ENCODE results near the gene JAZF1.

The JAZF1 gene

GRCh38 chr7:28180364-28181147 lies at the start of gene JAZF1:
Gene JAZF1, minus strand, starts transcription at chr7:28180795.
- peak; percentile 95 for DNase-seq

DNA sequence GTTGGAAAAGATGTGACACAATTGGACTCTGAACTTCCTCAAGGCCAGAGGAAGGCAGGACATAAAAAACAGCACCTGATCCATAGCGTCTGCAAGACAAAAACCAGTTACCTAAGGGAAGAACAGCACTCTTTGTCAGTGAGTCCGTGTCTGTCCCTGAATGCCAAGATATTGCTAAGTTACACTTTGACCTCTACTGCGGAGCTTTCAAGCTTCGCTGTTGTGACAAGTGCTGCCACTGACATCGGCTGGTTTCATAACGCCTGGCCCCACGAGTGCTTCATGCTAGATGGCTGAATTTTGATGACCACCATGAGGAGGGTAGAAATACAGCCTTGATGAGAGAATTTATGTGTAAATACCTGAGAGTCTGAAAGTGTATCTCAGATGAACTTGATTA lies 49.7 kb upstream of the JAZF1 start:
- no peak for DNase-seq

- no peak for DNase-seq
Observed at GRCh38 chr7:28228396-28228795, 47.8 kb upstream of the JAZF1 start.

- no peak for DNase-seq
Observed at GRCh38 chr7:28226003-28226402, 45.4 kb upstream of the JAZF1 start.

- peak; percentile 51 for DNase-seq
Observed at GRCh38 chr7:28225576-28225975, 45.0 kb upstream of the JAZF1 start.

- peak; percentile 24 for DNase-seq
Observed at GRCh38 chr7:28224675-28225074, 44.1 kb upstream of the JAZF1 start.

- DNase-seq, result no peak
Observed at GRCh38 chr7:28224172-28224571, 43.6 kb upstream of the JAZF1 start.

- no peak for DNase-seq
Observed at GRCh38 chr7:28222636-28223035, 42.0 kb upstream of the JAZF1 start.

DNA sequence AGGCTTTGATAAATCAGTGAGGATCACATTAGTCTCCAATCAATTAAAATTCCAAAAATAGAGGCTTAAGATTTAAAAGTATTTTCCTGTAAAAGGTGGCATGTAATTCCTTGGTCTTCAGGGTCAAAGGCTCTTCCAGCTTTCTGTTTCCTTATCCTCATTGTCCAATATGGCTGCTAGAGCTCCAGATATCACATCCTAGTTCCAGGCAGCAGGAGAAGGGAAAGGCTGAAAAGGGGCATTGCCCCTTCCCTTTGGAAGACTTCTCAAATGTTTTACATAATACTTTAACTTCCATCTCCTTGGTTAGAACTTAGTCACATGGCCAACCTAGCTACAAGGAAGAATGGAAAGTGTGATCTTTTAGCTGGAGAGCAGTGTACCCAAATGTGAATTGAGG lies 39.2 kb upstream of the JAZF1 start:
- no peak for DNase-seq

DNA sequence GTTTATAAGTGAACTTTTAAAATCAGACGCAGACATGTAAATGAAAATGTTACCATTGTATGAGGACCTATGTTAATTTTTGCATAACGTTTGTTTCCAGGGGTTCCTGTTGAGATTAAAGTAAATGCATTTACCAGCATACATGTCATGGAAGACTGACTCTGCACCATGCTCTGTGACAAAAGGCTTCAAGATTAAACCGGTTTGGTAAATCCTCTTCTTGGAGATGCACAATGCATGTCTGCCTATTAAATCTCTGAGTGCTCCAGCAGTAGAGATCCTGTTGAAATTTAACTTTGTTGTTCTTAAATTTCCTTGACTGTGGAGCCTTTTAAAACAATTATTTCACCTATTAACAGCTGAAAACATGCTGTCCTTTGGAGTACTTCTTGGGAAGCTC lies 36.5 kb upstream of the JAZF1 start:
- no peak for DNase-seq

GRCh38 chr7:28211006-28211405 lies 30.4 kb upstream of the JAZF1 start:
- DNase-seq, result no peak

DNA sequence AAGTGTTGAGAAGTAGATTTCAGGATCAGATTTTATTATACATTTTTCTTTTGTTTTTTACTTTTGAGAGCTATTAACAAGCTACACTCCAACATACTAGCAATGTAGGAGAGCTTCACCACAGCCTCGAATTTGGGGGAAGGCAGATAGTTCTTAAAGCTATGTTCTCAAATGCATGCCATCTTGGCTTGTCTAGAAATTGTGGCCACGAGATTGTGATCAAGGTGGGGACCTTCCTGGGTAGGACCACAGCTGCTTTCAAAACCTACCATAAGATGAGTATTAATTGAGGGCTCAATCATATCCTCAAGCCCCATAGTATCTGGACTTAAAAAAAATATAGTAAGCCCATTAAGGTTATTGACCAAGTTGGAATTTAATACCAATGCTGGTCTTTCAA lies 27.9 kb upstream of the JAZF1 start:
- DNase-seq, result no peak

DNA sequence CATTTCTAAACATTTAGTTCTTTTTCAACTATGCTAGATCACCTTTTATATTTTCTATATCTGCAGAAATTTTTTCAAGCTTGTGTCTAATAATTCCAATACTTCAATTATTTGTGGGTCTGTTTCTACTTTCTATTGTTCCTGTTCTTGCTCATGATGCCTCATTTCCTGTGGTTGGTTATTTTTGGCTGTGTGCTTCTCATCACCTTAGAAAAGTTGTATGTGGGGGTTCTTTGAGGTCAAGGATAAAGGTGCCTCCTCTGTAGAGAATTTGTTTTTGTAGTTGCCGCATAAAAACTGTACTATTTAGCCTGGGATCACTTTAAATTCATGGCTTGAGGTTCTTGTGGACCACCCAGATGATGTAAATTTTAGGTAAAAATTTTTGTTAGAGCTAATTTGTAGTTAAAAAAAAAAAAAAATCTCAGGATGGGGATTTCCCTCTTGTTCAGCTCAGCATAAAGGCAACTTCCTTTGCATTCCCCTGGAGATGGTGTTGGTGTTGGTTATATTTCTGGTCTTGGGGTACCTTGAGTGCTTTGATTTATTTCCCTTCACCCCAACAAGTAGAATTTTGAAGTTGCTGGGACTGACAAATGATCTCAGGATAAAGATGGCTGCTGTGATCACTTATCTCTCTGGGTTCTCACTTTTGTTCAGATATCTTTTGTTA lies 27.0 kb upstream of the JAZF1 start:
- DNase-seq, result no peak

GRCh38 chr7:28205506-28205905 lies 24.9 kb upstream of the JAZF1 start:
- no peak for DNase-seq

GRCh38 chr7:28203508-28204240 lies 23.1 kb upstream of the JAZF1 start:
- no peak for DNase-seq

DNA sequence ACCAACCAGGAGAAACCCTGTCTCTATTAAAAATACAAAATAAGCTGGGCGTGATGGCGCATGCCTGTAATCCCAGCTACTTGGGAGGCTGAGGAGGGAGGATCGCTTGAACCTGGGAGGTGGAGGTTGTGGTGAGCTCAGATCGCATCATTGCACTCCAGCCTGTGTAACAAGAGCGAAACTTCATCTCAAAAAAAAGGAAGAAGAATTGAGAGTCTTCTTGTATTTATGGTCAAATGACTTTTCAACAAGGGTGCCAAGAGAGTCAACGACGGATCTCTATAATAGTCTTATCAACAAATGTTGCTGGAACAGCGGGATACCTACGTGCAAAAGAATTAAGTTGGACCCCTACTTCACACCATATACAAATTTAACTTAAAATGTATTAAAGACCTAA lies 21.6 kb upstream of the JAZF1 start:
- DNase-seq, result no peak

DNA sequence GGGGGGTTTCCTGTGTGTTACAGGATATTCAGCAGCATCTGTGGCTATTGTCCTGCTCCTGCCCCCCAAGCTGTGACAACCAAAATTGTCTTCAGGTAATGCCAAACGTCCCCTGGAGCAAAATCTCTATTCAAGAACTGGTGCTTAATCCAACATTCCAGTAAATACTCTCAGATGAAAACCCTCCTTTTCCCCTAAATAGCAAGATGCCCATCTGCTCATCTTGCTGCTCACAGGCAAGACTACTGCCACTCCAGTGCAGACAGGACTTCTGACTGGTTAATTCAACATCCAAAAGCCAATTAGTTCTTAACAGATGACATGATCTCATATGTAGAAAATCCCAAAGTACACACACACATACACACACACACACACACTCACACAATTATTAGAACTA lies 20.5 kb upstream of the JAZF1 start:
- peak; percentile 37 for DNase-seq

DNA sequence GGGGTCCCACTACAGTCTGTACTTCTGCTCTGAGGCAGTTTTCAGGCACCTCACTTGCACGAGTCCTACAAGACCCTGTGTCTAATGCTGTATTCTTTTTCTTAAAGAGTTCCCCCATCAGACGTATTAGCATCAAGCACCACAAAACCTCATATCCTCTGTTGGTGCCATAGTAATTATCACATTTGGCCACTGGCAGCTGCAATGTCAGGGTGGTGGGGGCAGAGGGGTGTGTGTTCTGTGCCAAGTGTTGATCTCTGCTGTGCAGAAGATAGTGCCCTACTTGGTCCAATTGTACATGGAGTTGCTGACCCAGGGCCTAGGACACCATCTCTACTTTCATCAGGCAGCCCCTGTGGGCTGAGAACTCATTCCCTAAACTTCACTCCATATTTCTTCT lies 20.0 kb upstream of the JAZF1 start:
- DNase-seq, result peak; percentile 24

DNA sequence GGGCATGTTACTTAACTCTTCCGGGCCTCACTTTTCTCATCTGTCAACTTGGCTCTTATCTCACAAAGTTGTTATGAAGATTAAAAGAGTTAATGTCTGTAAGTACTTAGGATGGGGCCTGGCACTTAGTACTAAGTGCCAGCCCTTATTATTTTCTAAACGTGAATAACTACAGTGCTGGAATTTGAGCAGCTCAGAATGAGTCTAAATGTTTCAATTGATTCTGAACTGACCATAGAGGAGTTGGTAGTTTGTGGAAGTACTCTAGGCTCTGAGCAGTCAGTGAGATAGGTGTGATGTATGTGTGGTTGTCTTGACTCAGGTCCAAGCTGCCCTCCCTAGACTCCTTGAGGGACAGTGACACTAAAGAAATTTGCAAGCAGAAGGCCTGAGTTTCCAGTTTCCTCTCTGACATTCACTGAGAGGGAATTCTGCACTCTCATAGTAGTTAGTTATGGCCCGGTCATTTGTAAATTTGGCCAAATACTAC lies 18.5 kb upstream of the JAZF1 start:
- DNase-seq, result no peak

GRCh38 chr7:28195910-28196620 lies 15.5 kb upstream of the JAZF1 start:
- DNase-seq, result no peak

GRCh38 chr7:28192786-28193585 lies 12.4 kb upstream of the JAZF1 start:
- no peak for DNase-seq

GRCh38 chr7:28191751-28192150 lies 11.2 kb upstream of the JAZF1 start:
- DNase-seq, result no peak

All from NCI-H69 (cell line).